Ishikawa (cell line): ENCODE results near the gene CERS6.

ENCODE experiments used
- CEBPB ChIP-seq: IDR thresholded peaks from 2 replicates; pipeline ENCODE4 v1.6.1; 2012
- CREB1 ChIP-seq: IDR thresholded peaks from 2 replicates; pipeline ENCODE4 v1.6.1; 2012; ENCODE audit warnings: low read depth
- EGR1 ChIP-seq: IDR thresholded peaks from 2 replicates; pipeline ENCODE4 v1.6.1; 2012
- EP300 ChIP-seq: IDR thresholded peaks from 2 replicates; pipeline ENCODE4 v1.6.1; 2012; ENCODE audit warnings: borderline replicate concordance
- FOXM1 ChIP-seq: IDR thresholded peaks from 2 replicates; pipeline ENCODE4 v1.6.1; 2012; ENCODE audit warnings: low read depth, borderline replicate concordance
- NFIC ChIP-seq: IDR thresholded peaks from 2 replicates; pipeline ENCODE4 v1.6.1; 2012
- RAD21 ChIP-seq: IDR thresholded peaks from 2 replicates; pipeline ENCODE4 v1.6.1; 2012; ENCODE audit warnings: low read depth
- TAF1 ChIP-seq: IDR thresholded peaks from 2 replicates; pipeline ENCODE4 v1.6.1; 2012; ENCODE audit warnings: low read depth, mild to moderate bottlenecking
- TCF12 ChIP-seq: IDR thresholded peaks from 2 replicates; pipeline ENCODE4 v1.6.1; 2012; ENCODE audit warnings: low read depth
- TEAD4 ChIP-seq: IDR thresholded peaks from 2 replicates; pipeline ENCODE4 v1.6.1; 2012
- YY1 ChIP-seq: IDR thresholded peaks from 2 replicates; pipeline ENCODE4 v1.6.1; 2012; ENCODE audit warnings: low read depth
- ZBTB7A ChIP-seq: IDR thresholded peaks from 2 replicates; pipeline ENCODE4 v1.6.1; 2012; ENCODE audit warnings: low read depth
- TF ChIP-seq, protein P1 (sequence below): IDR thresholded peaks from 2 replicates; pipeline ENCODE4 v1.6.1; 2012; ENCODE audit warnings: low read depth, mild to moderate bottlenecking
- TF ChIP-seq, protein P2 (sequence below): IDR thresholded peaks from 2 replicates; pipeline ENCODE4 v1.6.1; 2012
- TF ChIP-seq, protein P3 (sequence below): IDR thresholded peaks from 2 replicates; pipeline ENCODE4 v1.6.1; 2012

CERS6 gene

DNA sequence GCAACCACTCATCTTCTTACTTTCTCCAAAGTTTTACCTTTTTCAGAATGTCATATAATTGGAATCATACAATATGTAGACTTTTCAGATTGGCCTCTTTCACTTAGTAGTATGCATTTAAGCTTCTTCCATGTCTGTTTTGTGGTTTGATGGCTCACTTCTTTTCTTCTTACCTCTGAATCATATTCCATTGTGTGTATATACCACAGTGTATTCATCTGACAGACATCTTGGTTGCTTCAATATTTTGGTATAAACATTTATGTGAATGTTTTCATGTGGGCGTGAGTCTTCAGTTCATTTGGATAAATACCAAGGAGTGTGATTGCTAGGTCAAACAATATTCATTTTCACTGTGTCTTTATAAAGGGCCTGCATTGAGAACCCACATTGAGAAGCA is 210.3 kb downstream of the CERS6 start:
- TF ChIP-seq CEBPB (no peak), EP300 (no peak), NFIC (no peak), TEAD4 (no peak), FOXM1 (no peak), CREB1 (no peak)
- TF ChIP-seq, protein P1, sequence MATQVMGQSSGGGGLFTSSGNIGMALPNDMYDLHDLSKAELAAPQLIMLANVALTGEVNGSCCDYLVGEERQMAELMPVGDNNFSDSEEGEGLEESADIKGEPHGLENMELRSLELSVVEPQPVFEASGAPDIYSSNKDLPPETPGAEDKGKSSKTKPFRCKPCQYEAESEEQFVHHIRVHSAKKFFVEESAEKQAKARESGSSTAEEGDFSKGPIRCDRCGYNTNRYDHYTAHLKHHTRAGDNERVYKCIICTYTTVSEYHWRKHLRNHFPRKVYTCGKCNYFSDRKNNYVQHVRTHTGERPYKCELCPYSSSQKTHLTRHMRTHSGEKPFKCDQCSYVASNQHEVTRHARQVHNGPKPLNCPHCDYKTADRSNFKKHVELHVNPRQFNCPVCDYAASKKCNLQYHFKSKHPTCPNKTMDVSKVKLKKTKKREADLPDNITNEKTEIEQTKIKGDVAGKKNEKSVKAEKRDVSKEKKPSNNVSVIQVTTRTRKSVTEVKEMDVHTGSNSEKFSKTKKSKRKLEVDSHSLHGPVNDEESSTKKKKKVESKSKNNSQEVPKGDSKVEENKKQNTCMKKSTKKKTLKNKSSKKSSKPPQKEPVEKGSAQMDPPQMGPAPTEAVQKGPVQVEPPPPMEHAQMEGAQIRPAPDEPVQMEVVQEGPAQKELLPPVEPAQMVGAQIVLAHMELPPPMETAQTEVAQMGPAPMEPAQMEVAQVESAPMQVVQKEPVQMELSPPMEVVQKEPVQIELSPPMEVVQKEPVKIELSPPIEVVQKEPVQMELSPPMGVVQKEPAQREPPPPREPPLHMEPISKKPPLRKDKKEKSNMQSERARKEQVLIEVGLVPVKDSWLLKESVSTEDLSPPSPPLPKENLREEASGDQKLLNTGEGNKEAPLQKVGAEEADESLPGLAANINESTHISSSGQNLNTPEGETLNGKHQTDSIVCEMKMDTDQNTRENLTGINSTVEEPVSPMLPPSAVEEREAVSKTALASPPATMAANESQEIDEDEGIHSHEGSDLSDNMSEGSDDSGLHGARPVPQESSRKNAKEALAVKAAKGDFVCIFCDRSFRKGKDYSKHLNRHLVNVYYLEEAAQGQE: no peak

DNA sequence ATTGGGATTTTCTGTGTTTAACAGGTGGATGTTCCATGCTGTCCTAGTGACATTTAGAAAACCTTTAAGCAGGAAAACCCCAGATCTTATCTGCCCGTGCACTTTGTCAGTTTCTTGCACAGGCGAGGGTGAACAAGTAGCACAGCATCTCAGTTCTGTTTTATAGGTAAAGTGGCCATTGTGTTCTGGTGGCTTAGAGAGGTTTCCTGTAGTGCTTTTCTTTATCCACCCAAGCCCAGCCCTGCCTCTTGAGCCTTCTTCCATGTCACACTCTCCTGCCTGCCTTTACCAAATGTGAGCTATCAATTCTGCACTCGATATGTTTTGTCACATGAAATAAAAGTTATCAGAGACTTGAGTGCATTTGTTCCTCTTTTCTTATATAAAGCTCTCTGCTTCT is 211.1 kb downstream of the CERS6 start:
- TF ChIP-seq, protein P2, sequence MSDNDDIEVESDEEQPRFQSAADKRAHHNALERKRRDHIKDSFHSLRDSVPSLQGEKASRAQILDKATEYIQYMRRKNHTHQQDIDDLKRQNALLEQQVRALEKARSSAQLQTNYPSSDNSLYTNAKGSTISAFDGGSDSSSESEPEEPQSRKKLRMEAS: no peak
- no peak for TF ChIP-seq TAF1
- TF ChIP-seq CREB1: no peak
- no peak for TF ChIP-seq FOXM1
- no peak for TF ChIP-seq EP300
- TF ChIP-seq TCF12: no peak
- TF ChIP-seq, protein P3, sequence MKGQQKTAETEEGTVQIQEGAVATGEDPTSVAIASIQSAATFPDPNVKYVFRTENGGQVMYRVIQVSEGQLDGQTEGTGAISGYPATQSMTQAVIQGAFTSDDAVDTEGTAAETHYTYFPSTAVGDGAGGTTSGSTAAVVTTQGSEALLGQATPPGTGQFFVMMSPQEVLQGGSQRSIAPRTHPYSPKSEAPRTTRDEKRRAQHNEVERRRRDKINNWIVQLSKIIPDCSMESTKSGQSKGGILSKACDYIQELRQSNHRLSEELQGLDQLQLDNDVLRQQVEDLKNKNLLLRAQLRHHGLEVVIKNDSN: no peak
- no peak for TF ChIP-seq NFIC
- TF ChIP-seq CEBPB: no peak
- no peak for TF ChIP-seq TEAD4
- no peak for TF ChIP-seq EGR1

DNA sequence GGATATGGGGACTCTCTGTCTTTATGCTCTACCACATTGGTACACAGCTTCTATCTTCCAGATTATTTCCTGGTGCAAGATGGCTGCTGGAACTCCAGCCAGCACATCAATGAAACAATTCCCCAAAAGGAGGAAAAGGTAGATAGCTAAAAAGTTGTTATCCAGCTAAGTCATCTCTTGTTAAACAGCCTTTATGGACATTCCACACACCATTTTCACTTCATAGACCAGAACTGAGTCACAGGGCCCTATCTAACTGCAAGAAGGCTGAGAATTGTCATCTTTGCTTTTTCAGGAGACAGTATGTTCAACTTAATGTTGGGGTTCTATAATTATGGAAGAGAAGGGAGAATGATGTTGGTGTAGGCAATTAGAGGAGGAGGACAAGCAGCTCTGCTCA is 213.1 kb downstream of the CERS6 start:
- TF ChIP-seq, protein P1: no peak
- TF ChIP-seq YY1: no peak
- TF ChIP-seq CREB1: no peak
- no peak for TF ChIP-seq TEAD4
- no peak for TF ChIP-seq NFIC
- TF ChIP-seq, protein P2: no peak
- TF ChIP-seq, protein P3: no peak
- TF ChIP-seq TAF1: no peak
- no peak for TF ChIP-seq ZBTB7A
- TF ChIP-seq RAD21: no peak
- no peak for TF ChIP-seq TCF12
- no peak for TF ChIP-seq EP300

DNA sequence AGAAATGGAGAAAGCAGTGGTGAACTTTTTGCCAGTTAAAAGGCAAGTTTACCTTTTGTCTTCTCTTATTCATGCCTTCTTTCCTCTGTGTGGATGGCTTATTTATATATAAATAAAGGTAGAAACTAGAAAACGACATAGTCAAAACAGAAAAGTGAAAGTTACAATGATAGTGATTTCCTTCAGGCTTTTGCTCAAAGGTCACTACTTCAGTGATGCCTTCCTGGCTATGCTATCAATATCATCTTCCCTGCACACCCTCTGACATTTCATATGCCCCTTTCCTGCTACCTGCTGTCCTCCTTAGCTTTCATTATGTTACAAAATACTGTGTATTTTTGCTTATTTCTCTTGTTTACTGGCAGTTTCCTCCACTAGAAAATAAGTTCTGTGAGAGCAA is 214.4 kb downstream of the CERS6 start:
- TF ChIP-seq NFIC: no peak
- no peak for TF ChIP-seq YY1
- TF ChIP-seq CREB1: no peak
- TF ChIP-seq TAF1: no peak
- no peak for TF ChIP-seq CEBPB
- TF ChIP-seq EGR1: no peak
- no peak for TF ChIP-seq ZBTB7A
- TF ChIP-seq FOXM1: no peak
- TF ChIP-seq, protein P3: no peak
- no peak for TF ChIP-seq TEAD4
- TF ChIP-seq RAD21: no peak
- TF ChIP-seq EP300: no peak
- no peak for TF ChIP-seq TCF12

DNA sequence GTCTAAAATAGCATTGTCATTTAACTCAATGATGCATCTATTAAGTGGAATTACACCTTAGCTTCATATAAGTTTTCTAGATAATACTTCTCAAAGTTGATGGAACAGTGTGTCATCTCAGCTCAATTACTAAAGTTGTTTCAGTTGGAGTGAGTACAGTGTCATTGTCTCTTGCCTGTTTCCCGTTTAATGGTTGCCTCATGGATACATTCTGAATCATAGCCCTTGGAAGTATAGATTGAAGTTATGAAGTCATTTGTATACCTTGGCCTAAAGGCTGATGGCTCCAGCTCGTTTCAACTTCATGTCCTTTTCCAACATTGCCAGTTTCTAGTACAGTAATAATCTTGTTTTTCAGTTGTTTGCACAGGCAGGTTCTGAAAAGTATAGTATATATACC is 215.9 kb downstream of the CERS6 start:
- TF ChIP-seq NFIC: no peak
- no peak for TF ChIP-seq CREB1
- TF ChIP-seq ZBTB7A: no peak
- TF ChIP-seq TCF12: no peak
- no peak for TF ChIP-seq YY1
- TF ChIP-seq TEAD4: no peak
- TF ChIP-seq, protein P3: no peak
- no peak for TF ChIP-seq EP300
- TF ChIP-seq, protein P1: no peak
- no peak for TF ChIP-seq TAF1
